Sigmoid colon (tissue), 4 donors: ENCODE measurements around the gene DPYSL3.

Experiments used
- CTCF ChIP-seq, 4 experiments: fragments of 450-650 bp in 3 of 4; fragments of 200-600 bp in 1 of 4; IDR thresholded peaks; one replicate each; pipeline ENCODE4 v1.5.1; 2016 to 2019; ENCODE audit warnings: antibody characterized with exemption in 4 of 4, mild to moderate bottlenecking in 3 of 4, moderate library complexity in 2 of 4
- EP300 ChIP-seq, 4 donors: sonication (generic); formaldehyde crosslinking; IDR thresholded peaks; one replicate each; pipeline ENCODE4 v1.6.1; 2017; ENCODE audit warnings: antibody characterized with exemption in 4 of 4
- POLR2A ChIP-seq, 2 donors: fragments of 450-650 bp; IDR thresholded peaks; one replicate each; pipeline ENCODE4 v1.6.1; 2016; ENCODE audit warnings: antibody characterized with exemption in 2 of 2, mild to moderate bottlenecking in 2 of 2, moderate library complexity in 2 of 2
- POLR2AphosphoS5 ChIP-seq, 4 donors: sonication (generic); formaldehyde crosslinking; IDR thresholded peaks; one replicate each; pipeline ENCODE4 v1.6.1; 2017; ENCODE audit warnings: antibody characterized with exemption in 4 of 4

GRCh38 chr5:147460380-147460779, 49.5 kb downstream of the DPYSL3 start:
- TF ChIP-seq POLR2AphosphoS5 (IDR thresholded peaks at IDR 0.05) (no peak), CTCF (IDR thresholded peaks at IDR 0.05) (no peak), POLR2A (IDR thresholded peaks at IDR 0.05) (no peak), EP300 (IDR thresholded peaks at IDR 0.05) (no peak)
